ENCODE data around the gene TRMT1. TPM values are rescaled to one million over a fixed set of nuclear protein-coding genes. Genes with fewer than 3 reads are reported as not detected.

Gene TRMT1
- total RNA-seq, 6 experiments from 2014 or later: 36.3 to 49.9 (median 39.6) TPM

GRCh38 chr19:13139633-13140311 is 23.2 kb upstream of the TRMT1 start:
- TF ChIP-seq, protein P1, sequence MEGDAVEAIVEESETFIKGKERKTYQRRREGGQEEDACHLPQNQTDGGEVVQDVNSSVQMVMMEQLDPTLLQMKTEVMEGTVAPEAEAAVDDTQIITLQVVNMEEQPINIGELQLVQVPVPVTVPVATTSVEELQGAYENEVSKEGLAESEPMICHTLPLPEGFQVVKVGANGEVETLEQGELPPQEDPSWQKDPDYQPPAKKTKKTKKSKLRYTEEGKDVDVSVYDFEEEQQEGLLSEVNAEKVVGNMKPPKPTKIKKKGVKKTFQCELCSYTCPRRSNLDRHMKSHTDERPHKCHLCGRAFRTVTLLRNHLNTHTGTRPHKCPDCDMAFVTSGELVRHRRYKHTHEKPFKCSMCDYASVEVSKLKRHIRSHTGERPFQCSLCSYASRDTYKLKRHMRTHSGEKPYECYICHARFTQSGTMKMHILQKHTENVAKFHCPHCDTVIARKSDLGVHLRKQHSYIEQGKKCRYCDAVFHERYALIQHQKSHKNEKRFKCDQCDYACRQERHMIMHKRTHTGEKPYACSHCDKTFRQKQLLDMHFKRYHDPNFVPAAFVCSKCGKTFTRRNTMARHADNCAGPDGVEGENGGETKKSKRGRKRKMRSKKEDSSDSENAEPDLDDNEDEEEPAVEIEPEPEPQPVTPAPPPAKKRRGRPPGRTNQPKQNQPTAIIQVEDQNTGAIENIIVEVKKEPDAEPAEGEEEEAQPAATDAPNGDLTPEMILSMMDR (IDR thresholded peaks at IDR 0.05): no peak
- DNase-seq: no peak
- Mint-ChIP-seq H3K27me3 (ENCODE audit: insufficient read depth) (no peaks in the 10 kb centered on the region), H3K36me3 (ENCODE audit: low read depth) (peaks cover 14% of the 10 kb centered on the region), H3K4me3 (no peak overlapping the region), H3K4me1 (ENCODE audit: low read depth) (peaks cover 28% of the 10 kb centered on the region), H3K27ac (peak overlapping the region; percentile 46; the same call in 1 of the 2 replicates), H3K9me3 (no peaks in the 10 kb centered on the region)

DNA sequence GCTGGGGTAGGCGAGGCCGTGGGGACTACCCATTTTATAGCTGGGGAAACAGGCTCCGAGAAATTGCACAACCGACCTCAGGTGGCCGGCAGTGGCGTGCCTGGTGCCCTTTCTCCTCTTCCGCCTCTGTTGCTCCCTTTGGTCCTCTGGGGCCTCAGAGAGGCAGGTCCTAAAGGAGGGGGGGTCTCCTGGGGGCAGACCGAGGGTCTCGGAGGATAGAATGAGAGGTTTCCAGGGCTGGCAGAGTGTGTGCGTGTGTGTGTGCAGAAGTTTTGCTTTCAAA is 22.3 kb upstream of the TRMT1 start:
- H3K4me1 Mint-ChIP-seq (ENCODE audit: low read depth): peaks cover 35% of the 10 kb centered on the region
- TF ChIP-seq, protein P1 (IDR thresholded peaks at IDR 0.05): no peak
- no peak for DNase-seq
- no peaks in the 10 kb centered on the region for H3K9me3 Mint-ChIP-seq
- no peak overlapping the region for H3K27ac Mint-ChIP-seq
- peaks cover 10% of the 10 kb centered on the region for H3K36me3 Mint-ChIP-seq (ENCODE audit: low read depth)
- peaks cover 2% of the 10 kb centered on the region; the same call in 1 of the 2 replicates for H3K27me3 Mint-ChIP-seq (ENCODE audit: insufficient read depth)
- no peak overlapping the region for H3K4me3 Mint-ChIP-seq

GRCh38 chr19:13138171-13138915 is 21.8 kb upstream of the TRMT1 start:
- Mint-ChIP-seq H3K4me1 (ENCODE audit: low read depth) (peaks cover 35% of the 10 kb centered on the region), H3K4me3 (no peak overlapping the region), H3K36me3 (ENCODE audit: low read depth) (peaks cover 10% of the 10 kb centered on the region), H3K27ac (no peak overlapping the region), H3K27me3 (ENCODE audit: insufficient read depth) (peaks cover 2% of the 10 kb centered on the region; the same call in 1 of the 2 replicates), H3K9me3 (no peaks in the 10 kb centered on the region)
- DNase-seq: no peak
- TF ChIP-seq, protein P1 (IDR thresholded peaks at IDR 0.05): no peak

DNA sequence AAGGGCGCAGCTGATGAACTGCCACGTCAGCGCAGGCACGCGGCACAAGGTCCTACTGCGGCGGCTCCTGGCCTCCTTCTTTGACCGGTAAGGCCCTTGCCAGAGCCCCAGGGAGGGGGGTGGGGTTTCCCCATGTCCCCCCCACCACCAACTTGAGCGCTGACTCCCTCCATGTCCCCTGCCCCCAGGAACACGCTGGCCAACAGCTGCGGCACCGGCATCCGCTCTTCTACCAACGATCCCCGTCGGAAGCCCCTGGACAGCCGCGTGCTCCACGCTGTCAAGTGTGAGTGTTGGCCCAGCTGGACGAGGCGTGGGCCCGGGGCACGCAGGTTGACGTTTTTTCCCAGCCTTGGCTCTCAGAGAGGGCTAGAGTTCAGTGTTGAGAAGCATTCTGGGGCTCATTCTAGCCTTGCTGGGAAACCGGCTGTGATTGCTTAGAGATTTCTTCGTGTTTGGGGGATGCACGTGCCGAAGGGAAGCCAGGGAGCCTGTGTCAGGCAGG is 20.8 kb upstream of the TRMT1 start:
- H3K36me3 Mint-ChIP-seq (ENCODE audit: low read depth): peaks cover 10% of the 10 kb centered on the region
- DNase-seq: no peak
- H3K4me3 Mint-ChIP-seq: no peak overlapping the region

More for the DNA sequence above, 20.8 kb upstream of the TRMT1 start:
- no peak overlapping the region; the same call in 1 of the 2 replicates for H3K27ac Mint-ChIP-seq
- H3K9me3 Mint-ChIP-seq: no peaks in the 10 kb centered on the region
- H3K27me3 Mint-ChIP-seq (ENCODE audit: insufficient read depth): peaks cover 2% of the 10 kb centered on the region; the same call in 1 of the 2 replicates
- peaks cover 35% of the 10 kb centered on the region for H3K4me1 Mint-ChIP-seq (ENCODE audit: low read depth)
- TF ChIP-seq, protein P1 (IDR thresholded peaks at IDR 0.05): no peak

Data from HFFc6 (cell line).